Measurements from ENCODE around the gene AIG1.
"Not testable (repeated sequence)": the region's sequence is repeated elsewhere in the genome, so short reads cannot be mapped to it uniquely, and the experiment has no call there.

AIG1 gene

DNA sequence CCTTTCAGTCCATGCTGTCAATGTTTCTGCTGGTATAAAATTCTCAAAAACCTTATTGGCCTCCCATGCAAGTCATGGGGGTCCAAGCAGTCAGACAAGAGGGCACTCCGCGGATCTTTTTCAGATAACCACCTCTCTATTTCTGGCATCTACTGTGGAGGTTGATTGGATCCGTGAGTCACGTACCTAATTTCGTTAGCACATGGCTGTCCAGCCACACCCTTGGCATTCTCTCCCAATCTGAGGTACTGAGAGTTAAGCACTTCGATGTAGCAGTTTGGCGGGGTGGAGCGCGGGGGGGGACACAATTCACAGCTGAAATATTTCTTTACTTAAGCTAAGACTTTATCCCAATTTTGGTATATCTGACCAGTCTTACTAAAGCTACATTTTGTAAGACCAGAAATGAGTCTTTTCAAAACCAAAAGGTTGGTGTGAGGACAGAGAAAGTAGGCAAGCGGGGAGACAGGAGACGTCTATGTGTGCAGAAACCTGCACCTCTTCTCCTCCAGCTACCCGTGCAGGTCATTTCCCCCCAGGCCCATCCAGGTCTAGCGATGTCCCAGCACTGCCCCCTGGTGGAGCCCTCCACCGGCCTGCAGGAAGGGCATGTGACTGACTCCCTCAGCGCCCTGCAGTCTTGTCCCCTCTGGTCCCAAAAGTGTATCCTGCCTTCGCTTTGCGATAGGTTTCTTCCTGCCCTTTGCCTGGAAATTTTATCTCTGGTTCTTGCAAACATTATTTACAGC is 276.7 kb downstream of the AIG1 start:
- no peak for DNase-seq

DNA sequence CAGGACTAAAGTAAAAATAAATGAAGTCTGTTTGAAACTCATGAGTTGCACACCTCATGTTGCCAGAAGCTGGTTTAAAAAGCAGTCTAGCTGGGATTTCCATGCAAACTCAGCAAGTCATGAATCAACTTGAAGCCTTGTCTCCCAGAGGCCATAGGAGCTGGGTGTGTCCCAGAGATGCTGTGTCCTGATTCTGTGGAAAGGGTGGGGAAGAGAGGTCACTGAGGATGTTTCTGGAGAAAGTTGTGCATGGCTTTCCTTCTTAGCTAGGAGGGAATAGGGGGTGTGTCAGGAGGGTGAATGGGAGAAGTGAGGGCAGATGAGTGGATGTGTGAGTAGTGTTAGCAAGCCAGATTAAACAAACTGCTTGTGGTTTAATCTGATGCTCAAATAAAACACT is 278.5 kb downstream of the AIG1 start:
- DNase-seq = no peak

DNA sequence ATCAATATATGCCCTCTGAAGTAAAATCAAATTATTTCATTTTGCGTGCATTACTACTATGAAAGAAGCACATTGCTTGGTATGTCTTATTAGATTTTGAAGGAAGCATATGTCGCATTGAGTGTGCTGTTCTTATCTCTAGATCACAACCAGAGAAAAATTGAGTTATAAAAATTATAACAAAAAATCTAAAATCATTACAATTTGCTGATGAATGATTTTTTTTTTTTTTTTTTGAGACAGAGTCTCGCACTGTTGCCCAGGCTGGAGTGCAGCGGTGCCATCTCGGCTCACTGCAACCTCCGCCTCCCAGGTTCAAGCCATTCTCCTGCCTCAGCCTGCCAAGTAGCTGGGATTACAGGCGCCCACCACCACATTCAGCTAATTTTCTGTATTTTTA is 284.8 kb downstream of the AIG1 start:
- not testable (repeated sequence) for DNase-seq

DNA sequence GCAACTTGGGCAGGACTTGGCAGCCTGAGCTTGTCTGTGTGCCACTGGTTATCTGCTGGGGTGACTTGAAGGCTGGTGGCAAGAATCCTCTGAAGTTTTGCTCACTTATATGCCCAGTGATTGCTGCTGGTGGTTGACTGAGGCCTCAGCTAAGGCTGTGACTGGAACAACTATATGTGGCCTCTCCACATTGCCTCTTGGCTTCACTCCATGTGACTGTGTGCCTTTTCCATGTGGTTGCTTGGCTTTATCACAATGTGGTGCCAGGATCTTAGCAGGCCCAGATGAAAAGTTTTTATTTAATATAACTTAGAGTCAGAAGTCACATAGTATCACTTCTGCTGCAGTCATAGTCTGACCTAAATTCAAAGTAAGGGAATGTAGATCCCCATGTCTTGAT is 285.3 kb downstream of the AIG1 start:
- DNase-seq = no peak

DNA sequence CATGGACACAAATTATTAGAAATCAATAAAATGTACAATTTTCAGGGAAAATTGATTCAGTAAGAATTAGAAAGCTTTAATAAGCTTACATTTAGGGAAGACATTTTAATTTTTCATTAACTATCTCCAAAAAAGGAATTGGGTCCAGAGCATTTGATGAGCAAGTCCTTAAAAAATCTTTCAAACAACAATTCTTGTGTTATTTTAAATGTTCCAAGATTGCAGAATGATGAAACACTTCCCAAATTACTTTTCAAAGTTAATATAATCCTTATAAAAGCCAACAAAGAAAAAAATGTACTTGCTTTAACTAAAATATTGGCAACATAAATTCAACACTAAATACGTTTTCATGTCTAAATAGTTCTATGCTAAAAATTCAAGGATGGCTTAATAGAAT is 287.8 kb downstream of the AIG1 start:
- no peak for DNase-seq

DNA sequence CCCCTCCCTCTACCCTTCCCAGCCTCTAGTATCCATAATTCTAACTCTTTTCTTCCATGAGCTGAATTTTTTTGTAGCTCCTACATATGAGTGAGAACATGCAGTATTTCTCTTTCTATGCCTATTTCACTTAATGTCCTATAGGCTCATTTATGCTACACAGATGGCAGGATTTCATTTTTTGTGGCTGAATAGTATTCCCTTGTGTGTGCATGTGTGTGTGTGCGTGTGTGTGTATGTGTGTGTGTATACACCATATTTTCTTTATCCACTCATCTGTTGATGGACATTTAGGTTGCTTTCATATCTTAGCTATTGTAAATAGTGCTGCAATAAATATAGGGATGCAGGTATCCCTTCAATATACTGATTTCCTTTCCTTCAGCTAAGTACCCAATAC is 288.8 kb downstream of the AIG1 start:
- no peak for DNase-seq

DNA sequence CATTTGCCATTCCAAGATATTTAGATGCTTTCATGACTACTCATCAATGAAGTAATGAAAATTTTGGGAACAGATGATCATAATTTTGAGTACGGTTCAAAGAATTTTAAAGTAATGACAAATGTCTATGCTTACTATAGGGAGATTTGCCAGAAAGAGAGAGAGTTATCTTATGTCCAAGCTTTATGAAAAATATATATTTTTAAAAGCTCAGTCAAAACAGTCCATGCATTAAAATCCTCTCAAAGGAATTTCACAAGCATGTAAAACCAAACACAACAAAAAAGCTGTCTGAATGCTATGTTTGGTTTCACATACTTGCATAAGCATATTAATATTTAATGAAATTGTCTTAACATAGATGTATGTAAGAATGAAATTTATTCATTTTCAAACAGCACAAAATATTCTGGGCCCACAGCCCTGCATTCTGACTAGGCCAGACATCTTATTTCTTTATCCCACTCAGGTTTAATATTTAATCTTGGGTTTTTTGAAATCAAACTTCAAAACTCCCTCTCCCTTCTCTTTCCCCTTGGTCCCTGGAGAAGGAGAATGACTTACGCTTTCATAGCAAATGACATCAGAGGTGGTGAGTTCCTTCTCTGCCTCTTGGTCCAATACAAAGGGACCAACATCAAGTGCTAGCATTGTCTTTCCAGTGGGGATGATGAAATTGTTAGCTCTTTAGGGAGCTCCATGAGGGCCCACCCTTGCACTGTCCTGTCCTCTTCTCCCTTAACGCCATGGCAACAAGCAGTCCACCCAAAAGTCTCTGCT is 295.6 kb downstream of the AIG1 start:
- DNase-seq = no peak

DNA sequence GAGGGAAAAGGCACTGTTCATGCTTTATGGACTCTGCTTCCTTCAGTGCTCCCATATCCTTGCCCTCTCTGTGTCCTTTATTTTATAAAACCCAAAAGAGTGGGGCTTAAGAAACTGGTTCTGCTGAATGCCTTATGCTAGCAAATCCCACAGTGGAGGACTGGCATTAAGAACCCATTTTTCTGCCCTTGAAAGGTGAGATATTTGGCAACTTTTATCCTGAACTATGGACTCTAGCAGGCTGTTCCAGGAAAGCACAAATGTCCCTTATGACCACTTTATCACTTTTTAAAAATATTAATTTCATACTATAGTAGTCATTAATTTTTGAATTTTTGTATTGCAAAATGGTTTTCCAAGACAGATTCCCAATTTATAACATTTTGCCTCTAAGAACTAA is 296.5 kb downstream of the AIG1 start:
- no peak for DNase-seq

DNA sequence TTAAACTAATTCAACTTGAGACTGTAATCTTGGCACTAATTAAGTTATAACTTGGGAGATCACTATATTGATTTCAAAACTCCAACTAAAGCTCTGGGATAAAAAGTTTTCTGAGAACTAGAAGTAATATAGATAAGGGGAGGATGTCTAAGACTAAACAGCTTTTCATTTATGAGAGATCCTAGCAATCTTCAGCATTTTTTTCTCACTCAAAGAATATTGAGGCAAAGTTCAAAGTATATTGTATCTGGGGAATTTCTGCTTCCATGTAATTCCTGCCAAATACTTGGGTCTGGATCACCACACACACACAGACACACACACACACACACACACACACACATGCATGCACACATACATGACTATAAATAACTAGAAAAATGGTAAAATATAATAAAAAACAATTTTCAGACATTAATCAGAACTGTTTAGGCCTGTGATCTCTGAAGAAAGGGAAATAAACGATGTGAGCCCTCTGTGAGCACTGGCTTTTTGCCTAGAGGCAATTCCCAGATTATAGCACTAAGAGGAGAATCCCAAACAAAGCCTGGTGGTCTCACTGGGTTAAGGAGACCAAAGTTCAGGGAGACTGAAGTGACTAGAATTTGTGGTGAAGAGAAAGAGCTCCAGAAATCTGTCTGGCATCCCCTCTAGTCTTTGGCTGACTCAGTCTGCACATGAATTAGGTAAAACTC is 297.0 kb downstream of the AIG1 start:
- no peak for DNase-seq

DNA sequence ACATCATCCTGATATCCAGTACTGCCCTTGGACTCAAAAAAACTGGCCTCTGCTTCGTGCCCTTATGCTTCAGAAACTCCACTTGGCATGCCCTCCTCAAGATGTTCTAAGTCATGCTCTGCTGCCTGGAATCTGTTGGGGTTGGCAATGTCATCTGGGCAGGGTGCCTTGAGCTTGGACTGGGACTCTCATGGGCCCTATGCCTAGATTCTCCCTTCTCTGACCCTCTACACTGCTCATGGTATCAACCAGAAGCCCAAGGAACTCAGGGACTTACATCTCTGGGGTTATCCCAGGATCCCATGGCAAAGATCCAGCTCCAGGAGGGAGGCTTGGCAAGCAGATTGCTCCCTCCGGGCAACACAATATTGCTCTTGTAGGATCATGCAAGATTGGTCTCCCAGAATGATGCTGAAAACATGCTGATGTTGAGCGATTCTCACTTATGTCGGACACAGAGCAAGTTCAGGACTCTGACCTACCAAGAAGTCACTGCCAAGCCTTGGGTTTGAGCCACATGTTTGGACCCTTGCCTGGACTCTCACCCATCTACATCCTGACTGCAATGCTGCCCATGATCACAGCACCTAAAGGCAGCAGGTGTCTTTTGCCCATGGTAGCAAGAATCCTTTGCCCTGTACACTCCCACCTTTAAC is 301.0 kb downstream of the AIG1 start:
- no peak for DNase-seq

DNA sequence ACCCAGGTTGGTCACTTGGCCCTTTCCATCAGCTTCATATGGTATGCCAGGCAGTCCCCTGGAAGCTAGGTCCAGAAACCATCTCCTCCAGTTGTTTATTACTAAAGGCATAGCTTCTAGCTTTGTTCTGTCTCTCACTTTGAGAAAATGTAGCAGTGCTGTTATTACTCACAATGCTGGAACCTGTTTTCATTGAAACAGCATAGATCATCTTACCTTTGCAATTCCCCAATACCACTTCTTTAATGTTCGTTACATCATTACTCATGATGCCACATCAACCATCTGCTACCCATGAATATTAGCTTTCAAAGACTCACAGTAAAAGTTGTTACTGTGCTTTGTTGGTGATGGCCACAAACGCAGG is 301.5 kb downstream of the AIG1 start:
- DNase-seq = no peak

DNA sequence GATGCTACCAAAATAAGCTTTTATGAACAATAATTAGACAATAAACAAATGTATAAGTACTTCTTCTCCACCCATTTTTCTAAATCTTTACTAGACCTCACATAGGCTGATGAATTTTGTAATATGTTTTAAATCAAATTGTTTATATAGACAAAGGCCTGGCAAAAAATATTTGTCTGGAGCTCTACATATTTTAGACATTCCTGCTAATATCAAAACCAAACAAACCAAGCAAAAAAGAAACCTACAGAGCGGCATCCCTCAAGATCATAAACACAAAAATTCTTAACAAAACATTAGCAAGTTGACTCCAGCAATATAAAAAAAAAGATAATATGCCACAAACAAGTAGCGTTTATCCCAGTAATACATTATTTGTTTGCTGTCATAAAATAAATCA is 302.6 kb downstream of the AIG1 start:
- no peak for DNase-seq

DNA sequence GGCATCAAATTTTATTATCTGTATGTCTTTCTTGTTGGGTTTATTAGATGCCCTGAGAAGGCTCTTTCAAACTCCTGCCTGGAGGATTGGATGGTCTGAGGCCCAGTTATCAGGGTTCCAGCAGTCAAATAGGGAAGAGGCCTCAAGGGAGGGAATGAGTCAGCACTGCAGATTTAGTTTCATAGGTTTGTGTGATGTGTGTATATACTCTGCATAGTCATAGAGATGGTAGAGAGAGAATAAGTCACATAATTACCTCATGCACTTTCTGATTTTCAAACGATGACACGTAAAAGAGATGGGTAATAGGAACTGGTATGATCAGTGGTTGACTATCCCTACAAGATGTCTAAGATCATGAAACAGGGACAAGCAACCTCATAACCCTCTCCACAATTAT is 307.7 kb downstream of the AIG1 start:
- no peak for DNase-seq

DNA sequence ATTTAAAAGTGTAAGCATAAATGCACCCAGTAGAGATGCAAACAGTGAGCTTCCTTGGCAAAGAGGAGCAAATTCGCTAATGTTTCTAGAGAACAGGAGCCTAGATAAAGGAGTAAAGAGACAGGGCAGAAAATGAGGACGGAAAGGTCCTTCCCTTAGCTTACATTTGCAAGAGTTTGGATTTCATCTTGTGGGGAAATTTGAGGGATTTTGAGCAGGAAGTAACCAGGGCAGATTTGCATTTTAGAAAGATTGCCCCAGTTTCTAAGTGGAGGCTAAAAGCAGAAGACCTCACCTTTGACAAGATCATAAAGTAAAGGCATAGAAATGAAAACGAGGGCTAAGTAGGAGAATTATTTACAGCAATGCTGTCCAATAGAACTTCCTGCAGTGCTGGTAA is 309.3 kb downstream of the AIG1 start:
- DNase-seq = no peak

DNA sequence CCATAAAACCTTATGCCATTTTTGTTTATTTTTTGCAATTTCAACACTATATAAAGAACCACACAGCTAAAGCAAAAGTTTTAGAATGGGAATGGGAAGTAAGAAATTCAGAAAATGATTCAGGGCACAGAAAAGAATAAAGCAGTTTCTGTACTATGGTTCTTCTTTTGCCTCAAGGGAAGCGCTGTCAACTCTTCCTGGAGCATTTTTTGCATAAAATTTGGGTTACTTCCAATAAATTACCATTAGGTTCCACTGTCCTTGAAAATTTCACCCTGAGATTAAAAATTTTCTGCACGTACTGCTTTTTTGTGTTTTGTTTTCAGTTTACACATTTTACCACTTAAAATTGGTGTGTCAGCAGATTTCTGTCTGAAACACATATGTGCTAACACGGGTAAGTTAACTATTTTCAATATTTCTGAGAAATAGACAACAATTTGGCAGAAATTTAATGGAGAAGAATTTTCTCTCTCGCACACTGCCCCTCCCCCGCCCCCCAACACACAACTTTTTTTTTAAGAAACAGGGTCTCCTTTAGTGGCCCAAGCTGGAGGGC is 310.2 kb downstream of the AIG1 start:
- DNase-seq = no peak

DNA sequence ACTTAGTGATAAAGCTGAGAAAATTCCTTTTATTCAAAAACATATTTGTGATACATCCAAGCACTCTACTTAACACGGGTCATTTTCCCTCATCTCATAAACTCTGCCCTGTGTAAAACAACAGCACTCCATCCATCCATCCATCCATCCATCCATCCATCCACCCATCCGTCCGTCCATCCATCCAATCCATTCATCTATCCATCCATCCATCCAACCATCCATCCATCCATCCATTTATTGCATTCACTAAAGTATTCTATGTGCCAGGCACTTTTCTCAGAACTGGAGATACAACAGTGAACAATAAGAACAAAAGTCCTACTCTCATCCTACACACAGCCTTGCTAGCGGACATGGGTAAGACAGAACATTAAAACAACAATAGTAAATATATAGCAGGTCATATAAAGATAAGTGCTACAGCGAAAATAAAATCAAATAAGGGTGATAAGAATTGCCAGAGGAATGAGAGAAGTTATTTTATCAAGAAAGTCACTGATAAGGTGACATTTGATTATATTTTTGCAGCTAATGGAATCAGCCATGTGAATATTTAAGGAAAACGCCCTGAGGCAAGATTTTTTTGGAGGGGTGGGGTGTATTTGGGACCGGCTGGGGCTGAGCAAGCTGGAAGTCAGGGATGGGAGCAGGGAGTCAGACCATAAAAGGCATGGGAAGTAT is 311.7 kb downstream of the AIG1 start:
- DNase-seq = no peak

DNA sequence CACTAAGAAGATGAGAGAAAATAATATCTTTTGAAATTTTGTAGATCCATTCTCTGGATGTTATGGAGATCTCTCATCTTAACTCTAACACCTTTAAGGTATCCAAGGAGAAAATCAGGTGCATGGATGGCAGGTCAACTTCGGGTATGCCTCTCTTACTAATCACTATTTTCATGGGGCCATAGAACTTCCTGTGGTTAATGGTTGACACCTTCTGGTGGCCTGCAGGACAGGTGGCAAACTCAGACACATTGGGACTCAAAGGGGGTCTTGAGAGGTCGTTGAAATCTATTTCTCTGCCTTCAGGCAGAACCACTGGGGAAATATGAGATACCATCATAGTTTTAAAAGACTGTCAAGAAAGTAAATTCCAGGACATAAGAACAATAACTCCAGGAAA is 313.3 kb downstream of the AIG1 start:
- no peak for DNase-seq

DNA sequence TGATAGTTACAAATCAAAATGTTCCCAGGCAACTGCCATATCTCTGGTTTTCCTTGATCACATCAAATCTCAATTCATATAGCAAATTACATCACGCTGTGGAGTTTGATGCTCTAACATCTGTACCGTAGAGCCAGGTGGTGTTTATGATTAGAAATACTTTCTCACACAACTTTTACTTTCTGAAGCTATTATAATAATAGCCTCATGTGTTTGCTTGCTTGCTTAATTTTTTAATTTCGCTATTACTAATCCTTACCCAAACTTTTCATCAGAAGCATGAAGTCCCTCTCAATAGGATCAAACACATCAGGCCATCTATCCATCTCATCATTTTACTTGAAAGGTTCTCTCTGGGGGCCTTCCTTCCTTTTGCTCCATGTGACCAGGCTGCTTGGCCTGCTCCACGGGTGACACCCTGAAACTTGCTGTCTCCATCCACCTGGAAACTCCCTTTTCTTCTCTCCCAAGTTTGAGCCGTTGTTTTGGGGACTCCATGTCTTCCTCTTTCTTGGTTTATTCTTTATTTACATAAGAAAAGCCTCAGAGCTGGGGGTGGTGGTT is 314.4 kb downstream of the AIG1 start:
- DNase-seq = no peak

DNA sequence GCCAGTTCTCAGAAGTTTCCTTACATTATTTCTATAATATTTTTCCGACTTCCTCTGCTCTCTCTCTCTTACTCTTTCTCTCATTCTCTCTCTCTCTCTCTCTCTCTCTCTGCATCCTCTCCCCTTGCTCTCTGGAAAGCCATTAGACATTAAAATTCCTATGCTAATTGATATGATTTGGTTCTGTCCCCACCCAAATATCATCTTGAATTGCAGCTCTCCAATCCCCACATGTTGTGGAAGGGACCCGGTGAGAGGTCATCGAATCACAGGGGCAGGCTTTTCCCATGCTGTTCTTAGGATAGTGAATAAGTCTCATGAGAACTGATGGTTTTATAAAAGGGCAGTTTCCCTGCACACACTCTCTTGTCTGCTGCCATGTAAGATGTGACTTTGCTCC is 315.7 kb downstream of the AIG1 start:
- no peak for DNase-seq

DNA sequence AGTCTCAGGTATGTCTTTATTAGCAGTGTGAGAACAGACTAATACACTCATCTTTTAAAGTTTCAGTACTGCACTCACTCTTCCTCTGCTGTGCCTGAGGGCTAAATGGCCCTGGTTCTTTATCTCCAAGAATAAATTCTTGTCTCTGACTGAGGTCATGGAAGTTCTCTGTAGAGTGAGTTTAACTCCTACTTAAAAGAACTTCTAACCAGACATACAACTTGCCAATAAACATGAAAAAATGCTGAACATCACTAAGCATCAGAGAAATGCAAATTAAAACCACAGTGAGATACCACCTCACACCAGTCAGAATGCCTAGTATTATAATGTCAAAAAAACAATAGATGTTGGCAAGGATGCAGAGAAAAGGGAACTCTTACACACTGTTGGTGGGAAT is 316.2 kb downstream of the AIG1 start:
- no peak for DNase-seq

DNA sequence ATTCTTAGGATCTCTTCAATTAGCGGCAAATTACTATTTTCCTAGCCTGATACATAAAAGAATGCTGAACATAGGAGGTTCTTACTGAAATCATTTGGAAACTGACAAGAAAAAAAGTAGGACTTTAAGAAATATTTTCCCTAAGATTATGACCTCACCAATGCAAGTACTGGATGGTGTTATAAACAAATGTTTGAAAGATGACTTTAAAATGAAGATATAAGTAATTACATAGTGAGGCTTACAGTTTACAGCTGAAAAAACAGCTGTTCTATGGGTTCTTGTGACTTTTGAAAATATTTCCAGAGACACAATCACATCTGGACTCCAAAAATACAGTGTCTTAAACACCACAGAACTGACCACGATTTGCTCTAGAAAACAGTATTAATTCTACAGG is 324.9 kb downstream of the AIG1 start:
- no peak for DNase-seq

DNA sequence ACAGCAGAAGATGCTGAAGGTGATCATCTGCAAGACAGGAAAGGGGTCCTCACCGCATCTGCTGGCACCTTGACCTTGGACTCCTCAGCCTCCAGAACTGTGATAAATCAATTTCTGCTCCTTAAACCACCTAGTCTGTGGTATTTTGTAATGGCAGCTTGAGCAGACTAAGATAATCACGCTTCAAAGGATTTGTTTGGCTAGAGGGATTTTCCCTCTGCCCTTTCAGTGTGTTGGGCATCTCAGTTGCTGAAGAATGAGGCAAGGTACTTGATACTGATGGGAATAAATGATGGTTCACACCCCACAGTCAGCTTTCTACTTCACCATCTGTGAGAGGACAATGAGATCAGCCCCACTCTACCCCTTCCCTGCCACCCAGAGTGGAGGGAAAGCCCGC is 329.6 kb downstream of the AIG1 start:
- no peak for DNase-seq

Data from NCI-H187 (cell line).